Activated CD8-positive, alpha-beta T cell treated with anti-CD3 and anti-CD28 coated beads for 36 hours (primary cell): ENCODE results near the gene IL1A. TPM values are rescaled to one million over a fixed set of nuclear protein-coding genes. Genes with fewer than 3 reads are reported as not detected.

ENCODE experiments used
- ATAC-seq: fragments of 200-7000 bp; cut with Tn5 transposase; one replicate; pipeline ENCODE4 v1.10.0; 2021; ENCODE audit warnings: mild to moderate bottlenecking, moderate library complexity
- CTCF ChIA-PET: fragments of 350-600 bp; sonication (Branson Sonifier 250); formaldehyde crosslinking; loops from one replicate; lab custom pipeline; 2021; ENCODE audit warnings: antibody characterized with exemption; lab: Charles Lee
- POLR2A ChIA-PET: fragments of 350-600 bp; sonication (Branson Sonifier 250); formaldehyde crosslinking; loops from one replicate; lab custom pipeline; 2021; ENCODE audit warnings: antibody characterized with exemption; lab: Charles Lee
- DNase-seq: peaks from one replicate; pipeline ENCODE4 v3.0.0-alpha.2; 2020
- H3K27ac Mint-ChIP-seq: one replicate; pipeline ENCODE4 v1.8.0; 2021; ENCODE audit warnings: mild to moderate bottlenecking, mixed read lengths
- H3K27me3 Mint-ChIP-seq: one replicate; pipeline ENCODE4 v1.8.0; 2021; ENCODE audit warnings: mixed read lengths
- H3K36me3 Mint-ChIP-seq: one replicate; pipeline ENCODE4 v1.8.0; 2021; ENCODE audit warnings: low read depth, mixed read lengths
- H3K4me1 Mint-ChIP-seq: one replicate; pipeline ENCODE4 v1.8.0; 2021; ENCODE audit warnings: low read depth, mixed read lengths
- H3K4me3 Mint-ChIP-seq: one replicate; pipeline ENCODE4 v1.8.0; 2021; ENCODE audit warnings: mild to moderate bottlenecking, moderate library complexity, mixed read lengths
- H3K9me3 Mint-ChIP-seq: one replicate; pipeline ENCODE4 v1.8.0; 2021; ENCODE audit warnings: mixed read lengths
- CTCF ChIP-seq: fragments of 200-600 bp; IDR thresholded peaks from one replicate; pipeline ENCODE4 v1.8.0; 2022; ENCODE audit warnings: antibody characterized with exemption, mild to moderate bottlenecking
- intact Hi-C: fragments of 100-400 bp; cut with micrococcal nuclease; formaldehyde crosslinking; loops from one replicate; pipeline ENCODE4 v1.10.0; 2022
- total RNA-seq, 2 experiments: library from RNA; stranded (reverse); gene quantifications; one replicate each; pipeline ENCODE4 v1.2.3, GENCODE V29; 2021

IL1A gene
- total RNA-seq, 2 experiments from 2014 or later, result 0.69 to 0.99 TPM

DNA sequence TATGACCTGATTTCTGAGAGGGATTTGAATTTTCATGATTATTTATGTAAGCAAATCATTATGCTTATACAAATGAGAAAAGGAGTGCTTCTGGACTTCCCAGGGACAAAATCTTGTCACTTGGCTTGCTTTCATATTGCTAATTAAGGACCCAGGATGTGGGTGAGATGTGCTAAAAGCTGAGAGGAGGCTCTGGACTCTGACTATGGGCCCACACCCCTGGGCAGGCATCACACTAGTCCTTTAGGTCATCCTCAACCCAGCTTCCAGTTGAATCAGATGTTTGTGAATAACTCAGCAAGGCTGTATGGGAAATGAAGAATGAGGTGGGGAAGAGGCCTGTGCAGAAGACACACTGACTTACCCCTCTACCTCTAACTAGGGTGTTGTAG, 40.4 kb upstream of the IL1A start:
- no peaks in the 10 kb centered on the region for H3K36me3 Mint-ChIP-seq
- peaks cover 23% of the 10 kb centered on the region for H3K4me1 Mint-ChIP-seq
- ChIA-PET POLR2A (no interaction called here), CTCF (no interaction called here)
- no peak for DNase-seq
- no peak overlapping the region for H3K27ac Mint-ChIP-seq
- H3K4me3 Mint-ChIP-seq, result no peak overlapping the region
- H3K9me3 Mint-ChIP-seq, result no peaks in the 10 kb centered on the region
- peaks cover 11% of the 10 kb centered on the region for H3K27me3 Mint-ChIP-seq
- no peak for ATAC-seq
- TF ChIP-seq CTCF, result no peak
- intact Hi-C loops, result no loop called here

GRCh38 chr2:112821682-112822081, 37.4 kb upstream of the IL1A start:
- peaks cover 23% of the 10 kb centered on the region for H3K4me1 Mint-ChIP-seq
- POLR2A ChIA-PET, result interaction anchor here (1.6 kb wide), 1 partner anchor 94 kb away, joined by 5 read pairs; no protein-coding TSS in a partner anchor
- intact Hi-C loops, result no loop called here
- no peaks in the 10 kb centered on the region for H3K9me3 Mint-ChIP-seq
- TF ChIP-seq CTCF, result no peak
- H3K36me3 Mint-ChIP-seq, result no peaks in the 10 kb centered on the region
- peak overlapping the region; percentile 22 for H3K27ac Mint-ChIP-seq
- CTCF ChIA-PET, result interaction anchor here (1.4 to 1.9 kb wide), 2 partner anchors 64 to 120 kb away, joined by 4 to 6 read pairs; no protein-coding TSS in a partner anchor
- DNase-seq (peak; percentile 53), ATAC-seq (peak; percentile 60)
- H3K4me3 Mint-ChIP-seq, result no peak overlapping the region
- H3K27me3 Mint-ChIP-seq, result peaks cover 5% of the 10 kb centered on the region

GRCh38 chr2:112821142-112821541, 36.8 kb upstream of the IL1A start:
- H3K27me3 Mint-ChIP-seq, result peaks cover 5% of the 10 kb centered on the region
- CTCF ChIA-PET, result interaction anchor here (1.9 kb wide), 1 partner anchor 120 kb away, joined by 6 read pairs; no protein-coding TSS in a partner anchor
- TF ChIP-seq CTCF, result no peak

GRCh38 chr2:112820343-112820742, 36.0 kb upstream of the IL1A start:
- Mint-ChIP-seq H3K9me3 (no peaks in the 10 kb centered on the region), H3K4me3 (no peak overlapping the region), H3K4me1 (peaks cover 23% of the 10 kb centered on the region), H3K27me3 (peaks cover 5% of the 10 kb centered on the region), H3K36me3 (no peaks in the 10 kb centered on the region), H3K27ac (no peak overlapping the region)
- intact Hi-C loops, result no loop called here
- no peak for DNase-seq
- ATAC-seq, result no peak
- CTCF ChIA-PET, result interaction anchor here (1.0 kb wide), 1 partner anchor 97 kb away, joined by 3 read pairs; no protein-coding TSS in a partner anchor
- POLR2A ChIA-PET, result no interaction called here
- TF ChIP-seq CTCF, result no peak

More at GRCh38 chr2:112821142-112821541, 36.8 kb upstream of the IL1A start:
- H3K27ac Mint-ChIP-seq, result no peak overlapping the region
- H3K36me3 Mint-ChIP-seq, result no peaks in the 10 kb centered on the region
- no peaks in the 10 kb centered on the region for H3K9me3 Mint-ChIP-seq
- H3K4me1 Mint-ChIP-seq, result peaks cover 23% of the 10 kb centered on the region
- ATAC-seq, result peak; percentile 95
- DNase-seq, result peak; percentile 86
- no peak overlapping the region for H3K4me3 Mint-ChIP-seq
- POLR2A ChIA-PET, result no interaction called here
- intact Hi-C loops, result no loop called here

DNA sequence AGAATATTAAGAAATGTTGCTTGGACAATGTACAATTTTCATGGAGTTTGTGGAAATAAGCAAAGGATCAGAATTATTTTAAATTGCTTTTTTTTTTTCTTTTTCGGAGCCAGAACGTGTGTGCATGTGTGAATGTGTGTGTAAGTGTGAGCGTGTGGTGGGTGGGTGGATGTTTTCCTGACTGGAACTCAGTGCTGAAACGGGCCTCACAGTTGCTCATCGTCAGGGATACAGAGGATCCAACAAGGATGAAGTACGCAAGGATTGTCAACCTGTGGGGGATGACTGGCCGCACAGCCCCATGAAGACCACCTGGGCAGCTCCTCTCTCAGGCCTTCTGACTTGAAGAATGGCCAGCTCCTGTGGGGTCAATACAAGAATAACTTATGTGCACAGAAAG, 34.8 kb upstream of the IL1A start:
- H3K36me3 Mint-ChIP-seq, result no peaks in the 10 kb centered on the region
- ATAC-seq, result no peak
- ChIA-PET CTCF (interaction anchor here (1.0 kb wide), 1 partner anchor 98 kb away, joined by 3 read pairs; no protein-coding TSS in a partner anchor), POLR2A (no interaction called here)
- TF ChIP-seq CTCF, result no peak
- no peak overlapping the region for H3K4me3 Mint-ChIP-seq
- intact Hi-C loops, result no loop called here
- no peak for DNase-seq
- H3K27me3 Mint-ChIP-seq, result peaks cover 5% of the 10 kb centered on the region
- H3K9me3 Mint-ChIP-seq, result no peaks in the 10 kb centered on the region
- peaks cover 23% of the 10 kb centered on the region for H3K4me1 Mint-ChIP-seq
- no peak overlapping the region for H3K27ac Mint-ChIP-seq
